ENCODE measurements around the gene ADAMTS9. TPM values are rescaled to one million over a fixed set of nuclear protein-coding genes. Genes with fewer than 3 reads are reported as not detected.

Gene ADAMTS9
- total RNA-seq, 2 donors from 2014 or later, result 16.1 to 38.0 TPM

DNA sequence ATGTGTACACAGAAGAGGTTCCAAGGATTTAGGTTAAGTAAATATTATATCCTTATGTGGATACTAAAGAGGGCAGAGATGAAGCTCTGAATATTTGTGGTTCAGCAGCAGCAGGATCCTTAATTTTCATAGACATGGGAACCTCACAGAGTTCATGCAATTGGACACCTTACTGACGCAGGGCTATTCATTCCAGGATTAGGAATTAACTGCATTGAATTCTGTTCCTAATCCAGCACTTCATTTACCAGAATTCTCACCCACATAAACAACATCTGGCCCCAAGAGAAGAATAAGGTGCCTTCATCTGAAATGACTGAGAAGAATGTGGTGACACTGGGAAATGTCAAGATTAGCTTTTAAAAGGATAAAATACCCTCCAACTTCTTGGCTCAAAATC lies 62.4 kb downstream of the ADAMTS9 start:
- Histone ChIP-seq H3K9me3 (ENCODE audit: control insufficient read depth, low read length) (peaks cover 5% of the 10 kb centered on the region), H3K9ac (ENCODE audit: extremely low read depth, low read length, poor library complexity, severe bottlenecking) (no peak overlapping the region), H3K27me3 (ENCODE audit: control insufficient read depth, insufficient read depth, low read length, poor library complexity, severe bottlenecking) (no peaks in the 10 kb centered on the region), H3K4me1 (ENCODE audit: control insufficient read depth, insufficient read depth, low read length) (peaks cover 2% of the 10 kb centered on the region), H3K4me3 (ENCODE audit: low read length) (no peak overlapping the region), H3K36me3 (ENCODE audit: control insufficient read depth, insufficient read depth, low read length) (peaks cover 62% of the 10 kb centered on the region), H3K27ac (ENCODE audit: low read depth, low read length) (no peak overlapping the region)
- peaks cover 14% of the 10 kb centered on the region for H3K36me3 Mint-ChIP-seq (ENCODE audit: low read depth)
- no peak for TF ChIP-seq CTCF (conservative IDR thresholded peaks at IDR 0.05)
- H3K4me1 Mint-ChIP-seq, result peaks cover 7% of the 10 kb centered on the region
- 83 to 93% methylated on average over 1 of the region's 1 CpG for whole genome bisulfite sequencing, 2 experiments (ENCODE audit: insufficient coverage in 1 of 2, insufficient read length in 1 of 2)
- DNase-seq, result no peak
- no peaks in the 10 kb centered on the region for H3K9me3 Mint-ChIP-seq
- no peaks in the 10 kb centered on the region for H3K27me3 Mint-ChIP-seq (ENCODE audit: insufficient read depth)
- H3K27ac Mint-ChIP-seq, result no peak overlapping the region
- no peak overlapping the region for H3K4me3 Mint-ChIP-seq

DNA sequence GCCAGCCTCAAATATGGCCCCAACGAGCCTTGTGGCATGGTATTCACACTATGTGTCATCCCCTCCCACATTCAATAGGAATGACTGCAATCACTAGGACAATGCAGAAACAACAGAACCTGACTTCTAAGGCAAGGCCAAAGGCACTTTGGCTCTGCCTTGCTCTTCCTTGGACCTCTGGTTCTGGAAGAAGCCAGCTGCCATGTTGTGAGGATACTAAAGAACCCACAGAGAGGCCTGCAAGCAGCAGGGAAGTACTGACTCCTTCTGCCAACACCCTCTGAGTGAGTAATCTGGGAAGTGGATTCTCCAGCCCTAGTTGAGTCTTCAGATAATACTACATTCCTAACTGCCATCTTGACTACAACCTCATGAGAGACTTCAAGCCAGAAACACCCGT lies 64.7 kb downstream of the ADAMTS9 start:
- no peak overlapping the region for H3K4me3 Mint-ChIP-seq
- H3K4me1 Mint-ChIP-seq, result peaks cover 6% of the 10 kb centered on the region
- no peak for TF ChIP-seq CTCF (conservative IDR thresholded peaks at IDR 0.05)
- H3K9me3 Mint-ChIP-seq, result peaks cover 2% of the 10 kb centered on the region
- no peak overlapping the region for H3K27ac Mint-ChIP-seq
- Histone ChIP-seq H3K27ac (ENCODE audit: low read depth, low read length) (no peak overlapping the region), H3K27me3 (ENCODE audit: control insufficient read depth, insufficient read depth, low read length, poor library complexity, severe bottlenecking) (no peaks in the 10 kb centered on the region), H3K4me1 (ENCODE audit: control insufficient read depth, insufficient read depth, low read length) (peaks cover 2% of the 10 kb centered on the region), H3K4me3 (ENCODE audit: low read length) (no peak overlapping the region), H3K9ac (ENCODE audit: extremely low read depth, low read length, poor library complexity, severe bottlenecking) (no peak overlapping the region), H3K9me3 (ENCODE audit: control insufficient read depth, low read length) (peaks cover 13% of the 10 kb centered on the region), H3K36me3 (ENCODE audit: control insufficient read depth, insufficient read depth, low read length) (peaks cover 53% of the 10 kb centered on the region)
- DNase-seq, result no peak
- peaks cover 15% of the 10 kb centered on the region for H3K36me3 Mint-ChIP-seq (ENCODE audit: low read depth)
- WGBS, 2 experiments (ENCODE audit: insufficient coverage in 1 of 2, insufficient read length in 1 of 2), result 71 to 93% methylated on average over 1 to 2 of the region's 2 CpGs
- H3K27me3 Mint-ChIP-seq (ENCODE audit: insufficient read depth), result no peaks in the 10 kb centered on the region

DNA sequence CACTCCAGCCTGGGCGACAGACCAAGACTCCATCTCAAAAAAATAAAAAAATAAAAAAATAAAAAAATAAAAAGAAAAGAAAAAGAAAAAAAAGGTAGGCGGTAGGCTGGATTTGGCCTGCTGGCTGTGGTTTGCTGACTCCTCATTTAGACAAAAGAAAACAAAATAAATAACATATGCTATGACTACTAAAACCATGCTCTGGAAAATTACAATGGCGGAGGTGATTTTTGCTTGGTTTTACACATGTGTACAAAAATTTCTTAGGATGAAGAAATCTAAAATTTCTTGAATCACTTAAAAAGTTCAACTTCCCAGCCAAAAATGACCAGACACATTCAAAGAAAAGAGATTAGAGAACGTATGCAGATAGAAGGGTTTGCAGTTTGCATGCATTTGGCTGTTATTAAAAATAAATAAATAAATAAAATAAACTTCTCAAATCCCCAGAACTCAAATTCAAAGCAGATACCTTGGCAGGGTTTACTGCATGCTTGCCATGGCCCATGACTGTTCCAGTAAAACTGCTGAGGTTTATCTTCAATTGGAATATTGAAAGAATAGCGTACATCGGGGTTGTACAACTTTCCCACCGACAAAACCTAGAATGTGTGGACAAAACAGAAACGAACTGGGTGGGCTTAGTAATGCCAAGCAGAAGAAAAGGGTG lies 65.9 kb downstream of the ADAMTS9 start:
- no peak for DNase-seq
- Mint-ChIP-seq H3K9me3 (peaks cover 2% of the 10 kb centered on the region), H3K36me3 (ENCODE audit: low read depth) (peaks cover 15% of the 10 kb centered on the region), H3K27me3 (ENCODE audit: insufficient read depth) (no peaks in the 10 kb centered on the region), H3K4me1 (no peaks in the 10 kb centered on the region), H3K27ac (no peak overlapping the region), H3K4me3 (no peak overlapping the region)
- no peak for TF ChIP-seq CTCF (conservative IDR thresholded peaks at IDR 0.05)
- H3K27me3 ChIP-seq (ENCODE audit: control insufficient read depth, insufficient read depth, low read length, poor library complexity, severe bottlenecking), result no peaks in the 10 kb centered on the region
- peaks cover 56% of the 10 kb centered on the region for H3K36me3 ChIP-seq (ENCODE audit: control insufficient read depth, insufficient read depth, low read length)
- H3K9me3 ChIP-seq (ENCODE audit: control insufficient read depth, low read length), result peaks cover 13% of the 10 kb centered on the region
- no peak overlapping the region for H3K4me3 ChIP-seq (ENCODE audit: low read length)
- no peak overlapping the region for H3K27ac ChIP-seq (ENCODE audit: low read depth, low read length)
- H3K4me1 ChIP-seq (ENCODE audit: control insufficient read depth, insufficient read depth, low read length), result no peaks in the 10 kb centered on the region
- WGBS, 2 experiments (ENCODE audit: insufficient coverage in 1 of 2, insufficient read length in 1 of 2), result 95 to 96% methylated on average over 4 to 6 of the region's 8 CpGs
- H3K9ac ChIP-seq (ENCODE audit: extremely low read depth, low read length, poor library complexity, severe bottlenecking), result no peak overlapping the region

Data from endodermal cell (in vitro differentiated cells).